Sigmoid colon (tissue), 7 donors: ENCODE data around the gene KLHDC9. TPM values are rescaled to one million over a fixed set of nuclear protein-coding genes. Genes with fewer than 3 reads are reported as not detected.

ENCODE experiments used
- DNase-seq: peaks from one replicate; pipeline ENCODE4 v3.0.0-alpha.2; 2019
- H3K27ac ChIP-seq, 4 donors: fragments of 200-600 bp; sonication (generic); one replicate each; pipeline ENCODE4 v1.5.1; 2016 to 2019; ENCODE audit warnings: mild to moderate bottlenecking in 1 of 4
- H3K27me3 ChIP-seq, 3 donors: fragments of 200-600 bp; sonication (generic); one replicate each; pipeline ENCODE4 v1.5.1; 2019; ENCODE audit warnings: mild to moderate bottlenecking in 1 of 3
- H3K36me3 ChIP-seq, 4 donors: fragments of 200-600 bp; sonication (generic); one replicate each; pipeline ENCODE4 v1.5.1; 2016 to 2019
- H3K4me1 ChIP-seq, 4 donors: fragments of 200-600 bp; sonication (generic); one replicate each; pipeline ENCODE4 v1.5.1; 2017 to 2019
- H3K4me3 ChIP-seq, 4 donors: fragments of 200-600 bp; sonication (generic); one replicate each; pipeline ENCODE4 v1.5.1; 2017 to 2019; ENCODE audit warnings: mild to moderate bottlenecking in 2 of 4, moderate library complexity in 1 of 4
- H3K9me3 ChIP-seq, 4 donors: fragments of 200-600 bp in 3 of 4; sonication (generic) in 3 of 4; one replicate each; pipeline versions ENCODE4 v1.5.1 to v1.6.1; 2013 to 2019
- EP300 ChIP-seq, 4 donors: sonication (generic); formaldehyde crosslinking; IDR thresholded peaks; one replicate each; pipeline ENCODE4 v1.6.1; 2017; ENCODE audit warnings: antibody characterized with exemption in 4 of 4
- POLR2A ChIP-seq, 2 donors: fragments of 450-650 bp; IDR thresholded peaks; one replicate each; pipeline ENCODE4 v1.6.1; 2016; ENCODE audit warnings: antibody characterized with exemption in 2 of 2, mild to moderate bottlenecking in 2 of 2, moderate library complexity in 2 of 2
- POLR2AphosphoS5 ChIP-seq, 4 donors: sonication (generic); formaldehyde crosslinking; IDR thresholded peaks; one replicate each; pipeline ENCODE4 v1.6.1; 2017; ENCODE audit warnings: antibody characterized with exemption in 4 of 4
- WGBS, 2 donors: extraction: QIAGEN DNeasy Blood & Tissue Kit; methylation state at CpG; one replicate each; pipeline ENCODE4 v1.1.7; 2013; 5-methylcytosine and 5-hydroxymethylcytosine counted together
- intact Hi-C: fragments of 100-400 bp; cut with DNase I; formaldehyde crosslinking; loops from one replicate; pipeline ENCODE4 v1.15.1; 2023
- polyA plus RNA-seq, 3 donors: library from polyadenylated mRNA; stranded (reverse); fragments of 200-250 nt; gene quantifications; one replicate each; pipeline ENCODE4 v1.2.3, GENCODE V29; 2013
- total RNA-seq, 4 donors: library from RNA; depleted of rRNA; stranded (reverse); fragments of >200 nt; gene quantifications; one replicate each; pipeline ENCODE4 v1.1.0, GENCODE V29; 2016
- TF ChIP-seq, protein P1 (sequence below), 4 experiments: fragments of 450-650 bp in 3 of 4; fragments of 200-600 bp in 1 of 4; IDR thresholded peaks; one replicate each; pipeline ENCODE4 v1.5.1; 2016 to 2019; ENCODE audit warnings: antibody characterized with exemption in 4 of 4, mild to moderate bottlenecking in 3 of 4, moderate library complexity in 2 of 4
- donor health status: healthy with polysubstance abuse.
- donor health status: Bipolar disorder and iron deficiency.
- donor health status: healthy.

The KLHDC9 gene
- total and polyA plus RNA-seq, 7 donors, result 4.7 to 14.1 (median 9.9) TPM

GRCh38 chr1:161090617-161091016 lies 7.5 kb upstream of the KLHDC9 start:
- 80 to 83% methylated on average over 3 of the region's 3 CpGs for WGBS, 2 donors
- H3K4me1 ChIP-seq, result no peaks in the 10 kb centered on the region
- TF ChIP-seq, protein P1, sequence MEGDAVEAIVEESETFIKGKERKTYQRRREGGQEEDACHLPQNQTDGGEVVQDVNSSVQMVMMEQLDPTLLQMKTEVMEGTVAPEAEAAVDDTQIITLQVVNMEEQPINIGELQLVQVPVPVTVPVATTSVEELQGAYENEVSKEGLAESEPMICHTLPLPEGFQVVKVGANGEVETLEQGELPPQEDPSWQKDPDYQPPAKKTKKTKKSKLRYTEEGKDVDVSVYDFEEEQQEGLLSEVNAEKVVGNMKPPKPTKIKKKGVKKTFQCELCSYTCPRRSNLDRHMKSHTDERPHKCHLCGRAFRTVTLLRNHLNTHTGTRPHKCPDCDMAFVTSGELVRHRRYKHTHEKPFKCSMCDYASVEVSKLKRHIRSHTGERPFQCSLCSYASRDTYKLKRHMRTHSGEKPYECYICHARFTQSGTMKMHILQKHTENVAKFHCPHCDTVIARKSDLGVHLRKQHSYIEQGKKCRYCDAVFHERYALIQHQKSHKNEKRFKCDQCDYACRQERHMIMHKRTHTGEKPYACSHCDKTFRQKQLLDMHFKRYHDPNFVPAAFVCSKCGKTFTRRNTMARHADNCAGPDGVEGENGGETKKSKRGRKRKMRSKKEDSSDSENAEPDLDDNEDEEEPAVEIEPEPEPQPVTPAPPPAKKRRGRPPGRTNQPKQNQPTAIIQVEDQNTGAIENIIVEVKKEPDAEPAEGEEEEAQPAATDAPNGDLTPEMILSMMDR (IDR thresholded peaks at IDR 0.05), result no peak
- TF ChIP-seq POLR2AphosphoS5 (IDR thresholded peaks at IDR 0.05) (no peak), POLR2A (IDR thresholded peaks at IDR 0.05) (no peak)
- H3K9me3 ChIP-seq, result no peaks in the 10 kb centered on the region
- DNase-seq, result no peak
- H3K27ac ChIP-seq, result no peak overlapping the region
- no peak overlapping the region for H3K4me3 ChIP-seq
- H3K36me3 ChIP-seq, result no peaks in the 10 kb centered on the region
- intact Hi-C loops, result loop anchor here (10.0 kb wide), 1 partner anchor 256 kb away; no protein-coding TSS in a partner anchor
- no peaks in the 10 kb centered on the region for H3K27me3 ChIP-seq

GRCh38 chr1:161091093-161091492 lies 7.1 kb upstream of the KLHDC9 start:
- no peaks in the 10 kb centered on the region for H3K9me3 ChIP-seq
- 80 to 84% methylated on average over 5 of the region's 5 CpGs for WGBS, 2 donors
- H3K36me3 ChIP-seq, result no peaks in the 10 kb centered on the region
- no peak overlapping the region for H3K27ac ChIP-seq
- H3K4me1 ChIP-seq, result no peaks in the 10 kb centered on the region
- no peak for DNase-seq
- no peaks in the 10 kb centered on the region for H3K27me3 ChIP-seq
- intact Hi-C loops, result loop anchor here (10.0 kb wide), 1 partner anchor 256 kb away; no protein-coding TSS in a partner anchor
- H3K4me3 ChIP-seq, result no peak overlapping the region
- TF ChIP-seq EP300 (IDR thresholded peaks at IDR 0.05), result no peak
- TF ChIP-seq, protein P1 (IDR thresholded peaks at IDR 0.05), result no peak
- no peak for TF ChIP-seq POLR2AphosphoS5 (IDR thresholded peaks at IDR 0.05)
- TF ChIP-seq POLR2A (IDR thresholded peaks at IDR 0.05), result no peak

GRCh38 chr1:161091796-161092507 lies 6.2 kb upstream of the KLHDC9 start:
- DNase-seq, result no peak
- no peak for TF ChIP-seq EP300 (IDR thresholded peaks at IDR 0.05)
- TF ChIP-seq, protein P1 (IDR thresholded peaks at IDR 0.05), result no peak
- TF ChIP-seq POLR2AphosphoS5 (IDR thresholded peaks at IDR 0.05), result no peak
- TF ChIP-seq POLR2A (IDR thresholded peaks at IDR 0.05), result no peak
- H3K27me3 ChIP-seq, result no peaks in the 10 kb centered on the region
- no peaks in the 10 kb centered on the region for H3K36me3 ChIP-seq
- H3K27ac ChIP-seq, result no peak overlapping the region
- no peaks in the 10 kb centered on the region for H3K4me1 ChIP-seq
- H3K9me3 ChIP-seq, result no peaks in the 10 kb centered on the region
- 93 to 95% methylated on average over 7 of the region's 7 CpGs for WGBS, 2 donors
- intact Hi-C loops, result loop anchor here (10.0 kb wide), 1 partner anchor 257 kb away; no protein-coding TSS in a partner anchor
- no peak overlapping the region for H3K4me3 ChIP-seq

GRCh38 chr1:161092621-161093028 lies 5.5 kb upstream of the KLHDC9 start:
- intact Hi-C loops, result loop anchor here (10.0 kb wide), 1 partner anchor 258 kb away; no protein-coding TSS in a partner anchor
- no peaks in the 10 kb centered on the region for H3K36me3 ChIP-seq
- peaks cover 0 to 5% (median 5%) of the 10 kb centered on the region in 4 donors for H3K4me1 ChIP-seq
- no peaks in the 10 kb centered on the region for H3K9me3 ChIP-seq
- WGBS, 2 donors, result 83 to 87% methylated on average over 3 of the region's 3 CpGs
- no peak overlapping the region for H3K27ac ChIP-seq
- DNase-seq, result no peak
- H3K27me3 ChIP-seq, result no peaks in the 10 kb centered on the region
- TF ChIP-seq, protein P1 (IDR thresholded peaks at IDR 0.05), result no peak
- TF ChIP-seq EP300 (IDR thresholded peaks at IDR 0.05), result no peak
- TF ChIP-seq POLR2AphosphoS5 (IDR thresholded peaks at IDR 0.05), result no peak
- no peak for TF ChIP-seq POLR2A (IDR thresholded peaks at IDR 0.05)
- H3K4me3 ChIP-seq, result no peak overlapping the region
